ENCODE results near the gene MCFD2.

GRCh38 chr2:46939626-46940359 lies 24.2 kb upstream of the MCFD2 start:
- TF ChIP-seq POLR2A (IDR thresholded peaks at IDR 0.05; ENCODE audit: low read length) (no peak), GATA1 (IDR thresholded peaks at IDR 0.05; ENCODE audit: low read depth, low read length) (no peak)
